CD8-positive, alpha-beta memory T cell (primary cell): ENCODE data around the gene ETFA. TPM values are rescaled to one million over a fixed set of nuclear protein-coding genes. Genes with fewer than 3 reads are reported as not detected.
"Not testable (repeated sequence)": the region's sequence is repeated elsewhere in the genome, so short reads cannot be mapped to it uniquely, and the experiment has no call there.

Experiments
- CTCF ChIA-PET: fragments of 350-600 bp; sonication (Branson Sonifier 250); formaldehyde crosslinking; loops from one replicate; lab custom pipeline; 2021; ENCODE audit warnings: antibody characterized with exemption; lab: Charles Lee
- POLR2A ChIA-PET: fragments of 350-600 bp; sonication (Branson Sonifier 250); formaldehyde crosslinking; loops from one replicate; lab custom pipeline; 2021; ENCODE audit warnings: antibody characterized with exemption; lab: Charles Lee
- DNase-seq, 5 donors: peaks; one replicate each; pipeline versions ENCODE4 v3.0.0 to v3.0.0-alpha.2; 2020 to 2022; ENCODE audit warnings: mixed read lengths in 1 of 5
- H3K27ac ChIP-seq: one replicate; pipeline ENCODE4 v1.7.0; 2013; ENCODE audit warnings: low read depth, mild to moderate bottlenecking, low read length, moderate library complexity
- H3K27me3 ChIP-seq: 2 replicates; pipeline ENCODE4 v1.7.0; 2013; ENCODE audit warnings: low read length, mild to moderate bottlenecking; ENCODE audit not compliant: insufficient read depth, poor library complexity, severe bottlenecking
- H3K36me3 ChIP-seq: 2 replicates; pipeline ENCODE4 v1.7.0; 2013; ENCODE audit warnings: mild to moderate bottlenecking, low read length, moderate library complexity; ENCODE audit not compliant: insufficient read depth
- H3K4me1 ChIP-seq: 2 replicates; pipeline ENCODE4 v1.7.0; 2013; ENCODE audit warnings: mild to moderate bottlenecking, low read length, moderate library complexity; ENCODE audit not compliant: insufficient read depth
- H3K4me3 ChIP-seq: 2 replicates; pipeline ENCODE4 v1.7.0; 2013; ENCODE audit warnings: mild to moderate bottlenecking, low read length
- H3K9me3 ChIP-seq: 2 replicates; pipeline ENCODE4 v1.7.0; 2013; ENCODE audit warnings: mild to moderate bottlenecking, low read length
- H3K27ac Mint-ChIP-seq, 8 donors: one replicate each; pipeline ENCODE4 v1.8.0; 2020 to 2021; ENCODE audit warnings: mixed read lengths in 8 of 8, mild to moderate bottlenecking in 6 of 8, inconsistent platforms in 3 of 8, moderate library complexity in 3 of 8
- H3K27me3 Mint-ChIP-seq, 2 donors: one replicate each; pipeline ENCODE4 v1.8.0; 2020 to 2021; ENCODE audit warnings: mixed read lengths in 2 of 2, mild to moderate bottlenecking in 1 of 2, moderate library complexity in 1 of 2
- H3K36me3 Mint-ChIP-seq, 3 donors: one replicate each; pipeline ENCODE4 v1.8.0; 2020 to 2021; ENCODE audit warnings: mixed read lengths in 3 of 3, inconsistent platforms in 1 of 3, mild to moderate bottlenecking in 1 of 3
- H3K4me1 Mint-ChIP-seq, 3 donors: one replicate each; pipeline ENCODE4 v1.8.0; 2020 to 2021; ENCODE audit warnings: mixed read lengths in 3 of 3, inconsistent platforms in 1 of 3, mild to moderate bottlenecking in 1 of 3
- H3K4me3 Mint-ChIP-seq, 7 donors: one replicate each; pipeline ENCODE4 v1.8.0; 2020 to 2021; ENCODE audit warnings: mixed read lengths in 7 of 7, mild to moderate bottlenecking in 6 of 7, moderate library complexity in 4 of 7, inconsistent platforms in 2 of 7
- H3K9me3 Mint-ChIP-seq, 5 donors: one replicate each; pipeline ENCODE4 v1.8.0; 2020 to 2022; ENCODE audit warnings: mixed read lengths in 5 of 5, mild to moderate bottlenecking in 3 of 5, moderate library complexity in 2 of 5, inconsistent platforms in 1 of 5
- polyA plus RNA-seq: library from polyadenylated mRNA; unstranded; fragments of 300-500 nt; fragmentation: Illumina TruSeq; gene quantifications from one replicate; pipeline ENCODE4 v1.2.3, GENCODE V29; 2021
- total RNA-seq, 2 experiments: library from RNA; stranded (reverse); gene quantifications; one replicate each; pipeline ENCODE4 v1.2.3, GENCODE V29; 2021

The ETFA gene
- total and polyA plus RNA-seq, 3 experiments from 2014 or later, result 122 to 178 (median 176) TPM

GRCh38 chr15:76313731-76314130 lies 2.5 kb upstream of the ETFA start:
- H3K4me1 Mint-ChIP-seq, result peaks cover 13 to 32% (median 29%) of the 10 kb centered on the region in 3 donors
- POLR2A ChIA-PET, result no interaction called here
- CTCF ChIA-PET, result no interaction called here

DNA sequence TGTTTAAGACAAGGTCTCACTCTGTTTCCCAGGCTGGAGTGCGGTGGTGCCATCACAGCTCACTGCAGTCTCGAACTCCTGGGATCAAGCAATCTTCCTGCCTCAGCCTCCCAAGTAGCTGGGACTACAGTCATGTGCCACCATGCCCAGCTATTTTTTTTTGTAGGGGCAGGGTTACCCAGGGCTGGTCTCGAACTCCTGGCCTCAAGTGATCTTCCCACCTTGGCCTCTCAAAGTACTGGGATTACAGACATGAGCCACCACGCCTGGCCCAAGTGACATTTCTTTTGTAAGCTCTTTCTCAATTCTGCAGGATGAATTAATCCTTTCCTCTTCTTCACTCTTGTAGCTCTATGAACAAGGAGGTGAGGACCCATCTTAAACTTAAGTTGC lies 1.9 kb upstream of the ETFA start:
- POLR2A ChIA-PET, H3K36me3 ChIP-seq, H3K9me3 ChIP-seq, H3K27ac ChIP-seq, H3K27me3 ChIP-seq, CTCF ChIA-PET, DNase-seq, H3K9me3 Mint-ChIP-seq, H3K4me3 ChIP-seq: not testable (repeated sequence)
- H3K27ac Mint-ChIP-seq, result peak overlapping the region in 3 of 8 donors; percentile 16 to 75 (median 72)
- H3K27me3 Mint-ChIP-seq, result peaks cover 6 to 11% of the 10 kb centered on the region in 2 donors
- H3K4me3 Mint-ChIP-seq, result peak overlapping the region in 6 of 7 donors; percentile 6 to 98 (median 77)
- H3K36me3 Mint-ChIP-seq, result peaks cover 0 to 15% (median 0%) of the 10 kb centered on the region in 3 donors
- H3K4me1 Mint-ChIP-seq, result peaks cover 18 to 38% (median 35%) of the 10 kb centered on the region in 3 donors
- H3K4me1 ChIP-seq, result peaks cover 16% of the 10 kb centered on the region

More at GRCh38 chr15:76313731-76314130, 2.5 kb upstream of the ETFA start:
- peaks cover 0 to 14% (median 0%) of the 10 kb centered on the region in 3 donors for H3K36me3 Mint-ChIP-seq
- Histone ChIP-seq H3K27ac (no peak overlapping the region), H3K4me1 (peaks cover 16% of the 10 kb centered on the region), H3K9me3 (no peaks in the 10 kb centered on the region), H3K4me3 (no peak overlapping the region), H3K27me3 (no peaks in the 10 kb centered on the region), H3K36me3 (no peaks in the 10 kb centered on the region)
- peaks cover 0 to 2% (median 0%) of the 10 kb centered on the region in 5 donors for H3K9me3 Mint-ChIP-seq
- peaks cover 6 to 11% of the 10 kb centered on the region in 2 donors for H3K27me3 Mint-ChIP-seq
- peak overlapping the region in 1 of 8 donors; percentile 72 for H3K27ac Mint-ChIP-seq
- peak overlapping the region in 2 of 7 donors; percentile 30 to 98 for H3K4me3 Mint-ChIP-seq
- no peak for DNase-seq

- H3K4me1 ChIP-seq, result peaks cover 16% of the 10 kb centered on the region
- H3K36me3 ChIP-seq, result no peaks in the 10 kb centered on the region
- POLR2A ChIA-PET, result no interaction called here
- peak overlapping the region; percentile 48 to 98 (median 68) for H3K4me3 Mint-ChIP-seq
- peaks cover 0 to 2% (median 0%) of the 10 kb centered on the region in 5 donors for H3K9me3 Mint-ChIP-seq
- peaks cover 0 to 16% (median 0%) of the 10 kb centered on the region in 3 donors for H3K36me3 Mint-ChIP-seq
- DNase-seq, result no peak
- H3K27ac Mint-ChIP-seq, result peak overlapping the region in 4 of 8 donors; percentile 14 to 87 (median 54)
- H3K27me3 ChIP-seq, result no peaks in the 10 kb centered on the region
- peaks cover 19 to 43% (median 40%) of the 10 kb centered on the region in 3 donors for H3K4me1 Mint-ChIP-seq
- CTCF ChIA-PET, result no interaction called here
- peaks cover 6 to 8% of the 10 kb centered on the region in 2 donors for H3K27me3 Mint-ChIP-seq
- H3K9me3 ChIP-seq, result no peaks in the 10 kb centered on the region
- no peak overlapping the region for H3K27ac ChIP-seq
- no peak overlapping the region for H3K4me3 ChIP-seq
Measured at GRCh38 chr15:76312540-76313174, 1.4 kb upstream of the ETFA start.

GRCh38 chr15:76310475-76311099 lies 682 bp downstream of the ETFA start:
- Histone ChIP-seq H3K4me1 (peaks cover 16% of the 10 kb centered on the region), H3K27ac (peak overlapping the region; percentile 86), H3K27me3 (no peaks in the 10 kb centered on the region), H3K4me3 (peak overlapping the region; percentile 68), H3K36me3 (no peaks in the 10 kb centered on the region), H3K9me3 (no peaks in the 10 kb centered on the region)
- peaks cover 0 to 16% (median 0%) of the 10 kb centered on the region in 3 donors for H3K36me3 Mint-ChIP-seq
- peak overlapping the region; percentile 86 to 98 (median 93) for H3K4me3 Mint-ChIP-seq
- peak in 1 of 5 donors; percentile 7 for DNase-seq
- no peaks in the 10 kb centered on the region for H3K27me3 Mint-ChIP-seq
- ChIA-PET CTCF (no interaction called here), POLR2A (no interaction called here)
- peaks cover 0 to 2% (median 0%) of the 10 kb centered on the region in 5 donors for H3K9me3 Mint-ChIP-seq
- H3K27ac Mint-ChIP-seq, result peak overlapping the region; percentile 63 to 93 (median 90)
- peaks cover 28 to 56% (median 50%) of the 10 kb centered on the region in 3 donors for H3K4me1 Mint-ChIP-seq

DNA sequence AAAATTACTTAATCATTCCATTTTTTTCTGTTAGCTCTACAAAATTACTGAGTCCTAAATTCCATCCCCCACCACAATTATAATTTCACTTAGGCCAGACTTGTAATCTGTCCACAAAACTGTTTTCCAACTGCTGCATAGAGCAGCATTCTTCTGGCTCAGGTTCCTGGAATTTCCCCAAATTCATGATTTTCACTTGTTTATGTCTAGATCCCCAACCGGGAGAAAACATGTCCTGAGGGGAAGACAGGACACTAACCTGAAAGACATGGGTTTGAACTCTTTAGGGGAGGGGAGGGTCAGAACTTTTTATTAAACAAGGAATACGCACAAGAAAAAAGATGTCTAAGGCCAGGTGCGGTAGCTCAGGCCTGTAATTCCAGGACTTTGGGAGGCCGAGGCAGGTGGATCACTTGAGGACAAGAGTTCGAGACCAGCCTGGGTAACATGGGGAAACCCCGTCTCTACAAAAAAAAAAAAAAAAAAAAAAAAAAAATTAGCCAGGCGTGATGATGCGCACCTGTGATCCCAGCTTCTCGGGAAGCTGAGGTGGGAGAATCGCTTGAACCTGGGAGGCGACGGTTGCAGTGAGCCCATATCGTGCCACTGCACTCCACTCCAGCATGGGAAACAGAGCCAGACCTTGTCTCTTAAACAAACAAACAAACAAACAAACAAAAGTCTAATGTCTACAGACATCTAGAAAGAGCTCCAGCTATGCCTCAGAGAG lies 1.5 kb downstream of the ETFA start:
- Mint-ChIP-seq H3K4me3 (peak overlapping the region; percentile 86 to 98 (median 92)), H3K4me1 (peaks cover 34 to 64% (median 58%) of the 10 kb centered on the region in 3 donors), H3K27ac (peak overlapping the region in 3 of 8 donors; percentile 71 to 93 (median 75)), H3K36me3 (peaks cover 0 to 19% (median 1%) of the 10 kb centered on the region in 3 donors), H3K9me3 (peaks cover 0 to 2% (median 0%) of the 10 kb centered on the region in 5 donors), H3K27me3 (no peaks in the 10 kb centered on the region)
- DNase-seq, result no peak
- Histone ChIP-seq H3K4me3 (no peak overlapping the region), H3K9me3 (no peaks in the 10 kb centered on the region), H3K27ac (peak overlapping the region; percentile 86), H3K27me3 (no peaks in the 10 kb centered on the region), H3K36me3 (no peaks in the 10 kb centered on the region), H3K4me1 (peaks cover 16% of the 10 kb centered on the region)
- POLR2A ChIA-PET, result no interaction called here
- CTCF ChIA-PET, result no interaction called here

- Mint-ChIP-seq H3K4me1 (peaks cover 42 to 60% (median 47%) of the 10 kb centered on the region in 3 donors), H3K27me3 (no peaks in the 10 kb centered on the region), H3K4me3 (no peak overlapping the region), H3K27ac (no peak overlapping the region), H3K9me3 (no peaks in the 10 kb centered on the region), H3K36me3 (peaks cover 0 to 5% (median 3%) of the 10 kb centered on the region in 3 donors)
- POLR2A ChIA-PET, result interaction anchor here (0.7 kb wide), 1 partner anchor 204 kb away, joined by 9 read pairs; no protein-coding TSS in a partner anchor
- H3K4me3 ChIP-seq, result no peak overlapping the region
- DNase-seq, result no peak
- no peaks in the 10 kb centered on the region for H3K36me3 ChIP-seq
- no peak overlapping the region for H3K27ac ChIP-seq
- H3K4me1 ChIP-seq, result peaks cover 9% of the 10 kb centered on the region
- H3K9me3 ChIP-seq, result no peaks in the 10 kb centered on the region
- H3K27me3 ChIP-seq, result no peaks in the 10 kb centered on the region
- CTCF ChIA-PET, result no interaction called here
Measured at GRCh38 chr15:76303909-76304308, 7.4 kb downstream of the ETFA start.

GRCh38 chr15:76299786-76300185 lies 11.5 kb downstream of the ETFA start:
- CTCF ChIA-PET, result no interaction called here
- H3K9me3 ChIP-seq, result no peaks in the 10 kb centered on the region

More at GRCh38 chr15:76299786-76300185, 11.5 kb downstream of the ETFA start:
- H3K27me3 ChIP-seq, result no peaks in the 10 kb centered on the region
- no peaks in the 10 kb centered on the region for H3K27me3 Mint-ChIP-seq
- no peak overlapping the region for H3K27ac ChIP-seq
- no peaks in the 10 kb centered on the region for H3K36me3 ChIP-seq
- no peak overlapping the region for H3K4me3 Mint-ChIP-seq
- H3K4me3 ChIP-seq, result no peak overlapping the region
- no peak for DNase-seq
- POLR2A ChIA-PET, result no interaction called here
- H3K4me1 ChIP-seq, result peaks cover 9% of the 10 kb centered on the region
- H3K4me1 Mint-ChIP-seq, result peaks cover 31 to 42% (median 32%) of the 10 kb centered on the region in 3 donors
- no peak overlapping the region for H3K27ac Mint-ChIP-seq
- no peaks in the 10 kb centered on the region for H3K9me3 Mint-ChIP-seq
- H3K36me3 Mint-ChIP-seq, result peaks cover 0 to 6% (median 5%) of the 10 kb centered on the region in 3 donors
